Muscle of leg (tissue), 11 donors: ENCODE results near the gene QRICH1. TPM values are rescaled to one million over a fixed set of nuclear protein-coding genes. Genes with fewer than 3 reads are reported as not detected.
A peak's percentile ranks its signal among the peaks of the same experiment; 100 is the strongest.
"Not testable (repeated sequence)": the region's sequence is repeated elsewhere in the genome, so short reads cannot be mapped to it uniquely, and the experiment has no call there.

Source experiments
- DNase-seq: peaks from one replicate; pipeline ENCODE4 v3.0.0; 2013
- H3K27ac ChIP-seq: one replicate; pipeline ENCODE4 v1.5.1; 2013; ENCODE audit warnings: mild to moderate bottlenecking, low read length, control low read depth
- H3K27me3 ChIP-seq: one replicate; pipeline ENCODE4 v1.6.1; 2013; ENCODE audit warnings: low read length; ENCODE audit not compliant: control insufficient read depth, insufficient read depth
- H3K36me3 ChIP-seq: one replicate; pipeline ENCODE4 v1.6.1; 2013; ENCODE audit warnings: low read length; ENCODE audit not compliant: control insufficient read depth, insufficient read depth
- H3K4me1 ChIP-seq: one replicate; pipeline ENCODE4 v1.6.1; 2013; ENCODE audit warnings: low read length; ENCODE audit not compliant: control insufficient read depth, insufficient read depth
- H3K4me3 ChIP-seq: one replicate; pipeline ENCODE4 v1.5.1; 2013; ENCODE audit warnings: low read length, control low read depth
- H3K9me3 ChIP-seq: replicated peaks from 2 replicates; pipeline ENCODE4 v1.6.1; 2013; ENCODE audit warnings: low read depth, low read length; ENCODE audit not compliant: control insufficient read depth
- WGBS: methylation state at CpG from one replicate; pipeline ENCODE4 v1.1.5; 2013; ENCODE audit warnings: missing lambda C conversion rate; ENCODE audit not compliant: insufficient coverage; 5-methylcytosine and 5-hydroxymethylcytosine counted together
- polyA plus RNA-seq, 8 donors: library from polyadenylated mRNA; unstranded; fragments of 120-200 nt; gene quantifications; one replicate each; pipeline versions ENCODE4 v1.2.1 to v1.2.3, GENCODE V29; 2013; ENCODE audit warnings: inconsistent platforms in 1 of 8, low replicate concordance in 1 of 8; ENCODE audit not compliant: insufficient read length in 8 of 8, insufficient read depth in 1 of 8
- total RNA-seq: library from RNA; stranded (reverse); fragments of 120-200 nt; gene quantifications from one replicate; pipeline ENCODE4 v1.2.4, GENCODE V29; 2013

The QRICH1 gene
- total and polyA plus RNA-seq, 9 donors = 48.4 to 67.4 (median 56.9) TPM

DNA sequence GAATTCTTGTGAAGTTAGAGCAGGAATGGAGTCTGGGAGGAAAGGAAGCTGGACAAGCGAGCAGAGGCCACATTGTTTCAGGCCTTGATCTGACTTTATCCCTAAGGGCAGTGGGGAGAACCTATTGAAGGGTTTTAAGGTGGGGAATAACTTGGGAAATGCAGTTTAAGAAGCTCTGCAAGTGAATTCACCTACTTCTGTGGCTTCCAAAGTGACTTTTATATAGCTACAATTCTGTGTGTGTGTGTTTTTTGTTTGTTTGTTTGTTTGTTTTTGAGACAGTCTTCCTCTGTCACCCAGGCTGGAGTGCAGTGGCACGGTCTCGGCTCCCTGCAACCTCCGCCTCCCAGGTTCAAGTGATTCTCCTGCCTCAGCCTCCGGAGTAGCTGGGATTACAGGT lies 85.2 kb downstream of the QRICH1 start:
- Histone ChIP-seq H3K4me3 (peak overlapping the region; percentile 97), H3K27ac (peak overlapping the region; percentile 99), H3K4me1 (peaks cover 38% of the 10 kb centered on the region), H3K36me3 (peaks cover 20% of the 10 kb centered on the region)
- not testable (repeated sequence) for H3K9me3 ChIP-seq, H3K27me3 ChIP-seq, DNase-seq
- WGBS = 50% methylated on average over 1 of the region's 5 CpGs

DNA sequence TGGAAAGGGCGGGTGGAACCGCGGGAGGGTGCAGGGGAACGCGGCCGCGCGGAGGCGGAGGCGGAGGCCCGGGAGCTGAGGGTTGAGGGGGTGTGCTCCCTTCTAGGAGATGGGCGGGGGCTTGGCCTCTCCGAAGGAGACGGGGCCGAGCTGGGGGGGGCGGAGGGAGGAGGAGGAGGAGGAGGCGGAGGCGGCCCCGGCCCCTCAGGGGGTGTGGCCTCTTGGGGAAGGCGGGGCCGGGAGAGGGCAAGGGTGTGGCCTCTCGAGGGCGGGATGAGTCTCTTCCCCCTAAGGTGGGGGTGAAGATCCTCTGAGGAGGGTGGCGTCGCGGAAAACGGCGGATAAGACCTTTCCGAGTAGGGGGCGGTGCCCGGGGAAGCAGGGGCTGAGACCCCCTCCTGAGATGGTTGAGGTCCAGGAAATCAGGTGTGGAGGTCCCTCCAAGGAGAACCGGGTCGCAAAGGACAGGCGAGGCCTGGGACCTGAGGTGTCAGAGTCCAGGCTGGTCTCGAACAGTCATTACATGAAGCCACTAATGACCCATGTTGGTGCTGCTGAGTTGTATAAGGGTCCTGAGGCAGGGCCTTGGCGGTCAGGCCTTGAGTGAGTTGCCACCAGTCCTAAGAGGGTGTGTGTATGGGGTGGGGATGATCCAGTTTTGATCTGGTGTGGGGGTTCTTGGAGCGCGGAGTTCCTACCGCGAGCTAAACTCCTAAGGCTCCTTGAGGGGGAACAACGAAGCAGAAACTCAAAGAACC lies 85.9 kb downstream of the QRICH1 start:
- peaks cover 32% of the 10 kb centered on the region for H3K4me1 ChIP-seq
- H3K9me3 ChIP-seq = no peaks in the 10 kb centered on the region
- peaks cover 13% of the 10 kb centered on the region for H3K36me3 ChIP-seq
- peak overlapping the region; percentile 99 for H3K27ac ChIP-seq
- H3K27me3 ChIP-seq = no peaks in the 10 kb centered on the region
- H3K4me3 ChIP-seq = peak overlapping the region; percentile 97
- WGBS = 20% methylated on average over 29 of the region's 41 CpGs
- peak; percentile 95 for DNase-seq

DNA sequence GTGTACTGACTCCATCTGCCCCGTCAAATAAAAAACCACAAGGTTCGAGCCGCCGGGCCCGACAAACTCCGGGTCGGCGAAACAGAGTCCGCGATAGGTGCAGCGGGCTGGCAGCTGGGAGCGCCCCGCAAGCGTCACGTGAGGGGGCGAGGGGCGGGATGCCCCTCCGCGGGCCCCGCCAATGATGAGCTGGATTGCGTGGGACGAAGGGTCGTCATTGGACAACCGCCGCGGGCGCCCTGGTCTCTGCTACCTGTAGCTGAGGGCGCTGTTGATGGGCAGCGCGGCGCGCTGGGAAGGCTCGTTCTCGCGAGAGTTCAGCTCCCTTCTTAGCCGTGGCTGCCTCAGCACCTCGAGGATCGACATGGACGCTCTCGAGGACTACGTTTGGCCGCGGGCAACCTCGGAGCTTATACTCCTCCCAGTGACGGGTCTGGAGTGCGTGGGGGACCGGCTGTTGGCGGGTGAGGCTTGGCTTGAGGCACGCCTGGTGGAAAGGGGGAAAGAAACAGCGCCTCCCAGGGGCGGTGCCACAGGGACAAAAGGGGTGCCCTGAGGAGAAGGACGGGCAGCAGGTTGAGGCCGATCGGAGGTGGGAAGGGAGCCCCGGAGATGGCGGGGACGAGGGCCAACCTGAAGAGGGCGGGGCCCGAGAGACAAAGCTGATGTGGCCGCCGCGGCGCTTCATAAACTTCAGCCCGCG lies 86.7 kb downstream of the QRICH1 start, which contains the start of gene WDR6:
TSS of gene WDR6 (plus strand) at position 324 of the 703 bp plus-strand sequence. CDS start at position 365, 41 bp downstream.
- Histone ChIP-seq H3K9me3 (no peaks in the 10 kb centered on the region), H3K27me3 (no peaks in the 10 kb centered on the region), H3K4me1 (peaks cover 25% of the 10 kb centered on the region), H3K4me3 (peak within 1 kb of the TSS; percentile 97), H3K36me3 (peaks cover 7% of the 10 kb centered on the region), H3K27ac (peak within 1 kb of the TSS; percentile 99)
- peak; percentile 98 for DNase-seq
- WGBS = under 1% methylated on average over 65 of the region's 65 CpGs

DNA sequence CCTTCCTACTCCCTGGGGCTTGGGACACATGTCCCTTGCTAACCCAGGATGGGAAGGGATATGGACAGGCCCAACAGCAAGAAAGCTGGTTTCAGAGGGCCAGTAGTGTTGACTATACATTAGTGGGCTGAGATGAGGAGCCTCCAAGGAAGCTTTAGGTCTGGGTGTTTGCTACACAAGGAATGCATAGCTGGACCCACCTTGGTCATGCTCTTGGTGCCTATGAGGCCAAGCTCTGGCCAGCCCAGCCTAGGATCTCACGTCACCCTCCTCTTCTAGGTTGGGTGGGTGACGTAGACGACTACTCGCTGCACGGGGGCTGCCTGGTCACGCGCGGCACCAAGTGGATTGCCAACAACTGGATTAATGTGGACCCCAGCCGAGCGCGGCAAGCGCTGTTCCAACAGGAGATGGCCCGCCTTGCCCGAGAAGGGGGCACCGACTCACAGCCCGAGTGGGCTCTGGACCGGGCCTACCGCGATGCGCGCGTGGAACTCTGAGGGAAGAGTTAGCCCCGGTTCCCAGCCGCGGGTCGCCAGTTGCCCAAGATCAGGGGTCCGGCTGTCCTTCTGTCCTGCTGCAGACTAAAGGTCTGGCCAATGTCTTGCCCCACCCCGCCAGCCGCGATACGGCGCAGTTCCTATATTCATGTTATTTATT lies 87.3 kb downstream of the QRICH1 start:
- Histone ChIP-seq H3K36me3 (peaks cover 2% of the 10 kb centered on the region), H3K27ac (peak overlapping the region; percentile 99), H3K27me3 (no peaks in the 10 kb centered on the region), H3K4me1 (peaks cover 21% of the 10 kb centered on the region), H3K9me3 (no peaks in the 10 kb centered on the region), H3K4me3 (peak overlapping the region; percentile 97)
- peak; percentile 64 for DNase-seq
- 2% methylated on average over 21 of the region's 32 CpGs for WGBS

DNA sequence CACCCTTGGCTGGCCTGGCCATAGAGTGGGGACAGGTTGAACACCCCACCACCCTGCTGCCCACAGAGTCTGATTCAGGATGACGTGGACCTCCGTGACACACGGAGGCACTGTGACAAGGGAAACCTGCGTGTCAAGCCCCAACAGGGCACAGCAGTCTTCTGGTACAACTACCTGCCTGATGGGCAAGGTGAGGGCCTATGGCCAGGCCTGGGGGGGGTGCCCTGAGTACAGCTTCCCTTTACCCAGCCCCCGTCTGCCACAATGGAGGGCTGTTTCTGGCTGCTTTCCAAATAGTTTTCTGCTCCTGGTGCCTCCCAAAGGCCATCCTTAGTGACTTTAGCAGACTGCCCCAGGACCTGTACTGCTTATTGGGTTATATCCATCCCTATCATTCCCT lies 87.9 kb downstream of the QRICH1 start:
- H3K36me3 ChIP-seq = no peaks in the 10 kb centered on the region
- H3K4me1 ChIP-seq = peaks cover 20% of the 10 kb centered on the region
- peak; percentile 33 for DNase-seq
- H3K4me3 ChIP-seq = peak overlapping the region; percentile 97
- 92% methylated on average over 4 of the region's 5 CpGs for WGBS
- H3K27ac ChIP-seq = peak overlapping the region; percentile 99
- H3K9me3 ChIP-seq = no peaks in the 10 kb centered on the region
- no peaks in the 10 kb centered on the region for H3K27me3 ChIP-seq

DNA sequence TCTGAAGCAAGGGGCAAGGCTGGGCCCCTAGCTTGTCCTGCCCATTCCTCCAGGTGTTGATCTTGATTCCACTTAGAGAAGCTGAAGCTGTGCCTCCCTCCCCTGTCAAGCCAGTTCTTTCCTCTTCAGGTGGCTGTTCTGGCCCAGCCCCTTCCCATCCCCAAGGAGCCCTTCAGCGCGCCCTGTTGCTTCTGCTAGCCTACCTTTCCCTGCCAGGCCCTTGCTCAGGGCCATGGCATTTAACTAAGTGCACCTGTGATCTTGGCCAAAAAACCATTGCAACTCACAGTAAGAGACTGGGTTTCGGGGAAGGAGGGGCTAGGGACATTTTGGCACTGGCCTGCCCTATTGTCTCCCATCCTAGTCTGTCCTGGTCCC lies 88.6 kb downstream of the QRICH1 start:
- peaks cover 20% of the 10 kb centered on the region for H3K4me1 ChIP-seq
- no peak overlapping the region for H3K27ac ChIP-seq
- WGBS = 97% methylated on average over 3 of the region's 3 CpGs
- H3K4me3 ChIP-seq = no peak overlapping the region
- H3K9me3 ChIP-seq = no peaks in the 10 kb centered on the region
- DNase-seq = no peak
- H3K36me3 ChIP-seq = no peaks in the 10 kb centered on the region
- no peaks in the 10 kb centered on the region for H3K27me3 ChIP-seq

DNA sequence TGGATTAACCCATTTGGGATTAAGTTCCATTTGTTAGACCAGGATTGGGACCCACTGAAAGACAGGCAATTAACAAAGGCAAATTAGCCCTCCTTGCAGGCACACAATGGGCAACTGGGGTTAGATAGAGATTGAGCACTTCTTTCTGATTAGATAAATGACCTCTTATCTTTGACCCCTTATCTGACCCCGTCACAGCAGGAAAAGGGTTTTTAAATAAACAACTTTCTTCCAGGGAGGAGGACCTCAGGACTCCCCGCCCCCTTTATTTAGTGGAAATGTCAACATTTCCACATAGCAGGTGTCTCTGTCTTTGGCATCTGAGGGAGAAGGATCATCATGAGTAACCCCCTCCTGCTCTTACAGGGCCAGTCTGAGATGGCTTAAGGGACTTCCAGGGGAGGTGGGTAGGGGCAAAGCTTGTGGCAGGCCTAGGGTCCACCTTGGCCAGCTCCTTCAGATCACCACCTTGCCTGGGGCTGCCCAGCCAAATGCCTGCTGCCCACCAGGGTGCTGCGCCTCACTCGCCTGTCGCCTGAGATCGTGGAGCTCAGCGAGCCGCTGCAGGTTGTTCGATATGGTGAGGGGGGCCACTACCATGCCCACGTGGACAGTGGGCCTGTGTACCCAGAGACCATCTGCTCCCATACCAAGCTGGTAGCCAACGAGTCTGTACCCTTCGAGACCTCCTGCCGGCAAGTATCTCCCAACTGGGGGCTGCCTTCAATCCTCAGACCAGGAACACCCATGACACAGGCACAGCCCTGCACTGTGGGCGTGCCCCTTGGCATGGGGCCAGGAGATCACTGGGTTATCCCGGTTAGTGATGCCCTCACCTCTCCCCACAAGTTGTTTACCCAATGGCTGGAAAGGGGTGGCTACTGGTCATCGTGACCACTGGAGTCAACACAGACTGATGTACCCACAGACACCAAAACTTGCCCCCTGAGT lies 89.2 kb downstream of the QRICH1 start:
- DNase-seq = peak; percentile 31
- H3K4me1 ChIP-seq = peaks cover 20% of the 10 kb centered on the region
- no peaks in the 10 kb centered on the region for H3K36me3 ChIP-seq
- H3K27me3 ChIP-seq = no peaks in the 10 kb centered on the region
- WGBS = 87% methylated on average over 14 of the region's 16 CpGs
- H3K27ac ChIP-seq = no peak overlapping the region
- no peaks in the 10 kb centered on the region for H3K9me3 ChIP-seq
- no peak overlapping the region for H3K4me3 ChIP-seq

DNA sequence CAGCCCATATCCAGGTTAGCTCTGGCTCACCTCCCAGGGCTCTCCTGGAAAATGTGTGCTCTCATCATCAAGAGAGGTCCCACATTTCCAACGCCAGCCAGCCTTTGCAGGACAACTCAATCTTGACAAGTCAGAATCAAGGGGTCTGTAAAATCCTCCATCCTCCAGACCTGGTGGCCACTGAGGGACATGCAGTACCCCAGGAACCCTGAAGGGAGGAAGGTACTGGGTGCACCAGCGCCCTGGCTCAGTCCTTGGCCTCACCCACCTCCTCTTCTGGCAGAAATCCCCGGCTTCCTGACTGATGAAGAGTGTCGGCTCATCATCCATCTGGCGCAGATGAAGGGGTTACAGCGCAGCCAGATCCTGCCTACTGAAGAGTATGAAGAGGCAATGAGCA lies 92.7 kb downstream of the QRICH1 start:
- peaks cover 3% of the 10 kb centered on the region for H3K4me1 ChIP-seq
- no peak overlapping the region for H3K4me3 ChIP-seq
- 89% methylated on average over 5 of the region's 6 CpGs for WGBS
- no peak for DNase-seq
- H3K9me3 ChIP-seq = no peaks in the 10 kb centered on the region
- H3K27me3 ChIP-seq = no peaks in the 10 kb centered on the region
- no peak overlapping the region for H3K27ac ChIP-seq
- H3K36me3 ChIP-seq = peaks cover 8% of the 10 kb centered on the region

DNA sequence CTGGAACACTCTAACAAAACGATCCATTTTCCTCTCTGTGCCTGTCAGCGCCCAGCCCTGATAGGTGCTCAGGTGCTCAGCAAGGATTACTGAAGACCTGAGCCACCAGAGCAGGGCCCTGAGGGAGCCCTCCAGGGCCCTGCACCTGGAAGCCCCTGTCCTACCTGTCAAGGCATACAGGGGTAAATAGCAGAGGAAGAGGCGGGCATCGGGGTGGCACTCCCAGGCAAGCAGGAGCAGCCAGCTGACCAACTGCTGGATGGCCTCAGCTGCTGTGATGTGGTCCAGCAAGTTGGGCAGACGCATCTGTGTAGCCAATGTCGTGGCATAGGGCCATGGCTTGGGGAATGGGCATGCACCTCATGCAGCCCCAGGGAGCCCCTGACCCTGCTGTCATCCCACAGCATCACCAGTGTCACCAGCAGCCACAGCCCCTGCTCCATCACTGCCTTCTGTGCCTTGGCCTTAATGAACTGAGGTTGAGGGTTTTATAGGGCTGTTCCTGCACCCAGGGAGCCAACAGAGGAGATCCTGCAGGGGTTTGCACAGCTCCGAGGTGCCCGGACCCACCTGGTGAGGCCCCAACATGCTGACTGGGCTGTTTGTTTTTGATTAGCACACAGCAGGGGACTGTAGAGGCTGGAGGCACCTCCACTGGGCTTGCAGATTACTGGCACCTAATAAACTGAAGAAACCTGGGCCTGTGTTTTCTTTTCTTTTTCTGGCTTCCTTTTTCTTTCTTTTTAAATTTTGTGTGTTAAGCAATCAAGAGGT lies 94.6 kb downstream of the QRICH1 start:
- Histone ChIP-seq H3K4me1 (no peaks in the 10 kb centered on the region), H3K4me3 (no peak overlapping the region), H3K27ac (no peak overlapping the region), H3K9me3 (no peaks in the 10 kb centered on the region), H3K27me3 (no peaks in the 10 kb centered on the region), H3K36me3 (peaks cover 10% of the 10 kb centered on the region)
- 66% methylated on average over 6 of the region's 8 CpGs for WGBS
- no peak for DNase-seq
